Keratinocyte (primary cell): Measurements from ENCODE around the gene LAMA4. TPM values are rescaled to one million over a fixed set of nuclear protein-coding genes. Genes with fewer than 3 reads are reported as not detected.

Experiments used
- DNase-seq: peaks from one replicate; pipeline ENCODE4 v3.0.0-alpha.2; 2011; ENCODE audit warnings: low read depth, missing footprints, low spot score
- FAIRE-seq: peaks from 2 replicates; lab custom pipeline; 2011; peaks lifted over from hg19 to GRCh38; lab: Jason Lieb, UNC
- H2AFZ ChIP-seq: 2 replicates; pipeline ENCODE4 v1.6.0; 2012; ENCODE audit warnings: low read length, control low read depth, inconsistent platforms; ENCODE audit not compliant: control insufficient read depth
- H3K27ac ChIP-seq: 2 replicates; pipeline ENCODE4 v1.5.1; 2011; ENCODE audit warnings: low read length; ENCODE audit not compliant: control insufficient read depth, insufficient read depth
- H3K27me3 ChIP-seq: 3 replicates; pipeline ENCODE4 v1.6.0; 2011; ENCODE audit warnings: low read length; ENCODE audit not compliant: control insufficient read depth, insufficient read depth; ENCODE audit errors: extremely low read depth
- H3K36me3 ChIP-seq, 2 experiments: 2 replicates in 1 of 2; 3 replicates in 1 of 2; pipeline ENCODE4 v1.5.1; 2011; ENCODE audit warnings: low read length in 2 of 2, mild to moderate bottlenecking in 1 of 2; ENCODE audit not compliant: control insufficient read depth in 2 of 2, insufficient read depth in 2 of 2; ENCODE audit errors: extremely low read depth in 1 of 2
- H3K4me1 ChIP-seq: 3 replicates; pipeline ENCODE4 v1.5.1; 2011; ENCODE audit warnings: low read length; ENCODE audit not compliant: control insufficient read depth, insufficient read depth; ENCODE audit errors: extremely low read depth
- H3K4me2 ChIP-seq: 3 replicates; pipeline ENCODE4 v1.6.0; 2011; ENCODE audit warnings: low read depth, low read length; ENCODE audit not compliant: control insufficient read depth, insufficient read depth; ENCODE audit errors: extremely low read depth
- H3K4me3 ChIP-seq, 3 experiments: fragments of 200-600 bp in 1 of 3; sonication (generic) in 1 of 3; 2 replicates in 2 of 3; 3 replicates in 1 of 3; pipeline ENCODE4 v1.5.1; 2011 to 2016; ENCODE audit warnings: low read length in 3 of 3, mild to moderate bottlenecking in 3 of 3, control low read depth in 2 of 3, inconsistent platforms in 1 of 3, low read depth in 1 of 3, mixed read lengths in 1 of 3, mixed run types in 1 of 3, moderate library complexity in 1 of 3; ENCODE audit not compliant: control insufficient read depth in 2 of 3, insufficient read depth in 2 of 3; ENCODE audit errors: extremely low read depth in 1 of 3
- H3K79me2 ChIP-seq: 2 replicates; pipeline ENCODE4 v1.6.0; 2012; ENCODE audit warnings: low read length; ENCODE audit not compliant: control insufficient read depth, insufficient read depth
- H3K9ac ChIP-seq: 3 replicates; pipeline ENCODE4 v1.6.0; 2011; ENCODE audit warnings: low read length; ENCODE audit not compliant: control insufficient read depth, insufficient read depth; ENCODE audit errors: extremely low read depth
- H3K9me1 ChIP-seq: 3 replicates; pipeline ENCODE4 v1.6.0; 2011; ENCODE audit warnings: low read length; ENCODE audit not compliant: control insufficient read depth, insufficient read depth; ENCODE audit errors: extremely low read depth
- H3K9me3 ChIP-seq: 2 replicates; pipeline ENCODE4 v1.5.1; 2012; ENCODE audit warnings: low read depth, low read length; ENCODE audit not compliant: control insufficient read depth
- H4K20me1 ChIP-seq: 3 replicates; pipeline ENCODE4 v1.6.0; 2011; ENCODE audit warnings: low read length; ENCODE audit not compliant: control insufficient read depth, insufficient read depth; ENCODE audit errors: extremely low read depth
- EZH2 ChIP-seq: IDR thresholded peaks from one replicate; pipeline ENCODE4 v1.6.1; 2012; ENCODE audit warnings: inconsistent platforms, mild to moderate bottlenecking, low read length, moderate library complexity
- dilution Hi-C: fragments of 300-500 bp; cut with MboI; formaldehyde crosslinking; loops from one replicate; pipeline ENCODE4 v1.7.0; 2020; ENCODE audit warnings: low sequenced_read_pairs; ENCODE audit not compliant: extremely low pct_ligation_motif_present
- polyA plus RNA-seq, 5 experiments: library from polyadenylated mRNA; depleted of rRNA in 3 of 5; stranded (reverse) in 3 of 5; stranded (forward) in 1 of 5; unstranded in 1 of 5; fragments of >200 nt; gene quantifications; 1 replicate in 1 of 5; 2 replicates in 3 of 5; 3 replicates in 1 of 5; pipeline versions ENCODE4 v1.2.1 to v1.2.3, GENCODE V29; 2011 to 2012; ENCODE audit warnings: missing spikeins in 2 of 5, low read depth in 1 of 5, low replicate concordance in 1 of 5
- TF ChIP-seq, protein P1 (sequence below), 3 experiments: IDR thresholded peaks in 1 of 3; conservative IDR thresholded peaks in 1 of 3; optimal IDR thresholded peaks in 1 of 3; 2 replicates in 2 of 3; 3 replicates in 1 of 3; pipeline versions ENCODE3 to v1.5.1; 2011; ENCODE audit warnings: low read length in 3 of 3, mild to moderate bottlenecking in 3 of 3, moderate library complexity in 2 of 3, control low read depth in 1 of 3, inconsistent platforms in 1 of 3; ENCODE audit not compliant: insufficient read depth in 2 of 3; ENCODE audit errors: extremely low read depth in 1 of 3

Gene LAMA4
- polyA plus RNA-seq, 1 donor (not counting 4 experiments of a cell fraction or from before 2014, with no cell fraction given), result 0.12 TPM

DNA sequence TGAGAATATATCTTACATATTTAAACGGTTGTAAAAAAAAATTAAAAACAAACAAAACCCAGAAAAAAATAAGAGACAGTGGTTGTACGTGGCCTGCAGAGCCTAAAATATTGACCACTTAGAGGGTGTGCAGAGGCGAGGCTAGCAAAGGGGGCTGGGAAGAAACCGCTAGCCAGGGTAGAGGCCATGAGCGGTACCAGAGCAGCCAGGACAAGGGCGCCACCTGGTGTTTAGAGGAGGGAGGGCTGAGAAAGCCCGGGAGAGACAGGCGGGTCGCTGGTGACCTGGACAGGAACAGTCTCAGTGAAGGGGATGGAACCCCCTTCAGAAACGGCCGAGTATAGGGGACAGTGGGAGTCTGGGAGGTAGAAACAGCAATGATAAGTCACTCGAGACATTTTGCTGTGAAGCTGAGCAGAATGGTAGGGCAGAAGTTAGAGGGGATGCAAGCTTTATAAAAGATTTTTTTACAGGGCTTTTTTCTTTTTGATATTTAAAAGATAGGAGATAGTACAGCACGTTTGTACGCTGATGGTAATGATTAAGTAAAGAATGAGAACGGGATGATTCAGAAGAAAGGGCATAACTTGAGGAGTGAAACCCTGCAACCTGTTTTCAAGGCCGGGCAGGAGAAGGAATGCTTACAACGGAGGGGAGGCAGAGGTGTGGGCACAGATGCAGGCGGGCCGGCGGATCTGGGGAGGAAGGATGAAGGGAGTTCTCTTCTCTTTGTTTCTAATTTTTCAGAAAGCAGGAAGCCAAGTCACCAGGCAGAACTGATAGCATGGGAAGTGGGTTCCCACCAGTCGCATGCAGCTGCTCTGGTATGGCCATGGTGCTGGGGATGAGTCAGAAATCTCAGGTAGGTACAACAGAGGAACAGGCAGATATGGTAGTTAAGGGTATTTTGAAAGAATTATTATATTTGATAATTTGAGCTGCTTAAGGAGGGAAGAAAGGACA is 90.8 kb downstream of the LAMA4 start:
- Histone ChIP-seq H3K4me3 (no peak overlapping the region), H3K27ac (no peak overlapping the region), H3K36me3 (no peaks in the 10 kb centered on the region), H3K27me3 (no peaks in the 10 kb centered on the region), H2AFZ (no peak overlapping the region), H3K9me3 (no peaks in the 10 kb centered on the region), H3K4me2 (no peak overlapping the region), H3K4me1 (no peaks in the 10 kb centered on the region), H4K20me1 (no peaks in the 10 kb centered on the region), H3K9ac (no peak overlapping the region), H3K79me2 (no peaks in the 10 kb centered on the region), H3K9me1 (no peaks in the 10 kb centered on the region)
- dilution Hi-C loops, result no loop called here
- no peak for TF ChIP-seq EZH2
- TF ChIP-seq, protein P1, sequence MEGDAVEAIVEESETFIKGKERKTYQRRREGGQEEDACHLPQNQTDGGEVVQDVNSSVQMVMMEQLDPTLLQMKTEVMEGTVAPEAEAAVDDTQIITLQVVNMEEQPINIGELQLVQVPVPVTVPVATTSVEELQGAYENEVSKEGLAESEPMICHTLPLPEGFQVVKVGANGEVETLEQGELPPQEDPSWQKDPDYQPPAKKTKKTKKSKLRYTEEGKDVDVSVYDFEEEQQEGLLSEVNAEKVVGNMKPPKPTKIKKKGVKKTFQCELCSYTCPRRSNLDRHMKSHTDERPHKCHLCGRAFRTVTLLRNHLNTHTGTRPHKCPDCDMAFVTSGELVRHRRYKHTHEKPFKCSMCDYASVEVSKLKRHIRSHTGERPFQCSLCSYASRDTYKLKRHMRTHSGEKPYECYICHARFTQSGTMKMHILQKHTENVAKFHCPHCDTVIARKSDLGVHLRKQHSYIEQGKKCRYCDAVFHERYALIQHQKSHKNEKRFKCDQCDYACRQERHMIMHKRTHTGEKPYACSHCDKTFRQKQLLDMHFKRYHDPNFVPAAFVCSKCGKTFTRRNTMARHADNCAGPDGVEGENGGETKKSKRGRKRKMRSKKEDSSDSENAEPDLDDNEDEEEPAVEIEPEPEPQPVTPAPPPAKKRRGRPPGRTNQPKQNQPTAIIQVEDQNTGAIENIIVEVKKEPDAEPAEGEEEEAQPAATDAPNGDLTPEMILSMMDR (optimal IDR thresholded peaks at IDR 0.05 in 1 of 3, IDR thresholded peaks at IDR 0.05 in 1 of 3, conservative IDR thresholded peaks at IDR 0.05 in 1 of 3; ENCODE audit: extremely low read depth in 1 of 3, insufficient read depth in 2 of 3, low read length in 3 of 3), result peak; percentile 85 to 95 (median 93)
- FAIRE-seq (peak; percentile 5), DNase-seq (no peak)

- no peaks in the 10 kb centered on the region for H3K36me3 ChIP-seq
- H3K79me2 ChIP-seq, result no peaks in the 10 kb centered on the region
- no peaks in the 10 kb centered on the region for H3K9me1 ChIP-seq
- H3K9ac ChIP-seq, result no peak overlapping the region
- no peaks in the 10 kb centered on the region for H4K20me1 ChIP-seq
- no peak for DNase-seq
- no peak overlapping the region for H2AFZ ChIP-seq
- H3K4me1 ChIP-seq, result no peaks in the 10 kb centered on the region
- FAIRE-seq, result no peak
- dilution Hi-C loops, result no loop called here
- no peaks in the 10 kb centered on the region for H3K9me3 ChIP-seq
- TF ChIP-seq, protein P1 (optimal IDR thresholded peaks at IDR 0.05 in 1 of 3, IDR thresholded peaks at IDR 0.05 in 1 of 3, conservative IDR thresholded peaks at IDR 0.05 in 1 of 3; ENCODE audit: extremely low read depth in 1 of 3, insufficient read depth in 2 of 3, low read length in 3 of 3), result no peak
- no peak for TF ChIP-seq EZH2
- H3K4me2 ChIP-seq, result no peak overlapping the region
- no peak overlapping the region for H3K27ac ChIP-seq
- H3K27me3 ChIP-seq, result no peaks in the 10 kb centered on the region
- no peak overlapping the region for H3K4me3 ChIP-seq
These were observed 93.6 kb downstream of the LAMA4 start for GRCh38 chr6:112160745-112161144.
